ENCODE data around the gene NEDD4. TPM values are rescaled to one million over a fixed set of nuclear protein-coding genes. Genes with fewer than 3 reads are reported as not detected.
"Not testable (repeated sequence)": the region's sequence is repeated elsewhere in the genome, so short reads cannot be mapped to it uniquely, and the experiment has no call there.

NEDD4 gene
- total RNA-seq, 1 donor from 2014 or later: 55.4 TPM

DNA sequence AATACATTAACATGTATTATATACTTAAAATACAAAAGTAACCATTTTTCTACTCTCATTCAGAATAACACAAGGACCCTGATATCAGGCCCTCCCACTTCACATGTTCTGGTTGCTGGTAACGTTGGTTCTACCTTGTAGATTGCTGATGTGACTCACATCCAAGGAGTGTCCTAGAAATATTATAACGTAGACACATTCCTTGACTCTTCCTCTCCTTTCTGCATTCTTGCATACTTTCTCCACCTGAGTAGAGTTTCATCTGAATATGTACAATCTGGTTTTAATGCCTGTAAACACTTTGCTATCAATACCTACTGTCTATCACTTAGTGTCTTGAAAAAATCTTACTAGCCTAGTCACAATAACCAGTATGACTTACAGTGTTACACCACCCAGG lies 35.0 kb upstream of the NEDD4 start:
- no peaks in the 10 kb centered on the region for H3K9me3 ChIP-seq (ENCODE audit: insufficient read depth, low read depth, low read length)
- H3K27ac ChIP-seq (ENCODE audit: low read depth, low read length): no peak overlapping the region
- no peak overlapping the region for H3K4me3 ChIP-seq (ENCODE audit: insufficient read depth, low read depth, low read length)
- TF ChIP-seq, protein P1, sequence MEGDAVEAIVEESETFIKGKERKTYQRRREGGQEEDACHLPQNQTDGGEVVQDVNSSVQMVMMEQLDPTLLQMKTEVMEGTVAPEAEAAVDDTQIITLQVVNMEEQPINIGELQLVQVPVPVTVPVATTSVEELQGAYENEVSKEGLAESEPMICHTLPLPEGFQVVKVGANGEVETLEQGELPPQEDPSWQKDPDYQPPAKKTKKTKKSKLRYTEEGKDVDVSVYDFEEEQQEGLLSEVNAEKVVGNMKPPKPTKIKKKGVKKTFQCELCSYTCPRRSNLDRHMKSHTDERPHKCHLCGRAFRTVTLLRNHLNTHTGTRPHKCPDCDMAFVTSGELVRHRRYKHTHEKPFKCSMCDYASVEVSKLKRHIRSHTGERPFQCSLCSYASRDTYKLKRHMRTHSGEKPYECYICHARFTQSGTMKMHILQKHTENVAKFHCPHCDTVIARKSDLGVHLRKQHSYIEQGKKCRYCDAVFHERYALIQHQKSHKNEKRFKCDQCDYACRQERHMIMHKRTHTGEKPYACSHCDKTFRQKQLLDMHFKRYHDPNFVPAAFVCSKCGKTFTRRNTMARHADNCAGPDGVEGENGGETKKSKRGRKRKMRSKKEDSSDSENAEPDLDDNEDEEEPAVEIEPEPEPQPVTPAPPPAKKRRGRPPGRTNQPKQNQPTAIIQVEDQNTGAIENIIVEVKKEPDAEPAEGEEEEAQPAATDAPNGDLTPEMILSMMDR (IDR thresholded peaks at IDR 0.05; ENCODE audit: insufficient read depth, low read depth, low read length): no peak
- H3K9ac ChIP-seq (ENCODE audit: low read length): no peak overlapping the region
- H3K4me2 ChIP-seq (ENCODE audit: low read length): no peak overlapping the region
- Mint-ChIP-seq H3K27ac (ENCODE audit: unreplicated experiment) (no peak overlapping the region), H3K4me3 (ENCODE audit: unreplicated experiment) (no peak overlapping the region), H3K9me3 (ENCODE audit: unreplicated experiment) (peaks cover 3% of the 10 kb centered on the region), H3K27me3 (ENCODE audit: low read depth, unreplicated experiment) (no peaks in the 10 kb centered on the region), H3K36me3 (ENCODE audit: low read depth, unreplicated experiment) (peaks cover 2% of the 10 kb centered on the region), H3K4me1 (ENCODE audit: low read depth, unreplicated experiment) (peaks cover 3% of the 10 kb centered on the region)
- no peaks in the 10 kb centered on the region for H4K20me1 ChIP-seq (ENCODE audit: insufficient read depth, low read length)
- H2AFZ ChIP-seq (ENCODE audit: low read depth, low read length): no peak overlapping the region
- no peaks in the 10 kb centered on the region for H3K36me3 ChIP-seq (ENCODE audit: insufficient read depth, low read length)
- H3K27me3 ChIP-seq (ENCODE audit: insufficient read depth, low read length): no peaks in the 10 kb centered on the region
- H3K4me1 ChIP-seq (ENCODE audit: insufficient read depth, low read length): no peaks in the 10 kb centered on the region
- H3K79me2 ChIP-seq (ENCODE audit: insufficient read depth, low read length): no peaks in the 10 kb centered on the region
- no peak for FAIRE-seq
- DNase-seq (ENCODE audit: low read depth): no peak

DNA sequence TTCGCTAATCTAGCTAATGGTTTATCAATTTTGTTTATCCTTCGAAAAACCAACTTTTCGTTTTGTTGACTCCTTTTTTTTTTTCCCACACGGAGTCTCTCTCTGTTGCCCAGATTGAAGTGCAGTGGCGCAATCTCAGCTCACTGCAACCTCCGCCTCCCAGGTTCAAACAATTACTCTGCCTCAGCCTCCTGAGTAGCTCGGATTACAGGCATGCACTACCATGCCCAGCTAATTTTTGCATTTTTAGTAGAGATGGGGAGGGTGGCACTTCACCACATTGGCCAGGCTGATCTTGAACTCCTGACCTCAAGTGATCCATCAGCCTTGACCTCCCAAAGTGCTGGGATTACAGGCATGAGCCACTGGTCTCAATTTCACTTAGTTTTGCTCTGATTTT lies 29.7 kb upstream of the NEDD4 start:
- H3K27me3 Mint-ChIP-seq (ENCODE audit: low read depth, unreplicated experiment); H3K27ac ChIP-seq (ENCODE audit: low read depth, low read length); H4K20me1 ChIP-seq (ENCODE audit: insufficient read depth, low read length); H3K36me3 ChIP-seq (ENCODE audit: insufficient read depth, low read length); H2AFZ ChIP-seq (ENCODE audit: low read depth, low read length); DNase-seq (ENCODE audit: low read depth); FAIRE-seq; H3K9me3 ChIP-seq (ENCODE audit: insufficient read depth, low read depth, low read length); H3K4me2 ChIP-seq (ENCODE audit: low read length); H3K27ac Mint-ChIP-seq (ENCODE audit: unreplicated experiment); H3K4me3 ChIP-seq (ENCODE audit: insufficient read depth, low read depth, low read length); H3K27me3 ChIP-seq (ENCODE audit: insufficient read depth, low read length); H3K4me1 Mint-ChIP-seq (ENCODE audit: low read depth, unreplicated experiment); H3K4me3 Mint-ChIP-seq (ENCODE audit: unreplicated experiment); H3K9me3 Mint-ChIP-seq (ENCODE audit: unreplicated experiment); H3K9ac ChIP-seq (ENCODE audit: low read length); H3K36me3 Mint-ChIP-seq (ENCODE audit: low read depth, unreplicated experiment); H3K79me2 ChIP-seq (ENCODE audit: insufficient read depth, low read length); H3K4me1 ChIP-seq (ENCODE audit: insufficient read depth, low read length): not testable (repeated sequence)

DNA sequence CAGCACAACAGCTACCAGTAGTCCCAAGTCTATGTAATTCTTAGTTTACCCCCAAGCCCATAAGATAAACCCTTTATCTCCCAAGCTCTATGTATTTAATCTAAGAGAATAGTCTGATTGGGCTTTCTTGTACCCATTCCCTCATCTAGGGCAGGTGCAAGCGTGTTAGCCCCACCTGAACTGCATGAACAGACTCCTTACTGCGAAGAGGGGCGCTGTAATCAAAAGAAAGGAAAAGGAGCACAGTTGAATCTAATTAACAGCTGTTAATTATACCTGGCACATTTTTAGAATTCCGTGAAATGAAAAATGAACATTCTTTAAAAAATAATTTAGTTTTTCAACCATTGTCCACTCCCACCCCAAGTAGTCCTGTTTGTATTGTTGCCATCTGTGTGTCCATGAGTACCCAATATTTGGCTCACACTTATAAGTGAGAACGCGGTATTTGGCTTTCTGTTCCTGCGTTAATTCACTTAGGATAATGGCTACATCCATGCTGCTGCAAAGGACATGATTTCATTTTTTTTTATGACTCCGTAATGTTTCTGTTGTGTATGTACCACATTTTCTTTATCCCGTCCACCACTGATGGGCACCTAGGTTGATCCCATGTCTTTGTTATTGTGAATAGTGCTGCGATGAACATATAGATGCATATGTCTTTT lies 26.5 kb upstream of the NEDD4 start:
- Mint-ChIP-seq H3K27me3 (ENCODE audit: low read depth, unreplicated experiment) (no peaks in the 10 kb centered on the region), H3K4me3 (ENCODE audit: unreplicated experiment) (no peak overlapping the region), H3K9me3 (ENCODE audit: unreplicated experiment) (peaks cover 7% of the 10 kb centered on the region), H3K27ac (ENCODE audit: unreplicated experiment) (no peak overlapping the region), H3K4me1 (ENCODE audit: low read depth, unreplicated experiment) (peaks cover 8% of the 10 kb centered on the region), H3K36me3 (ENCODE audit: low read depth, unreplicated experiment) (peaks cover under 1% of the 10 kb centered on the region)
- FAIRE-seq: no peak
- Histone ChIP-seq H3K27ac (ENCODE audit: low read depth, low read length) (no peak overlapping the region), H3K27me3 (ENCODE audit: insufficient read depth, low read length) (no peaks in the 10 kb centered on the region), H3K9ac (ENCODE audit: low read length) (no peak overlapping the region), H3K4me3 (ENCODE audit: insufficient read depth, low read depth, low read length) (no peak overlapping the region), H3K4me2 (ENCODE audit: low read length) (peak overlapping the region; percentile 41), H2AFZ (ENCODE audit: low read depth, low read length) (no peak overlapping the region), H3K9me3 (ENCODE audit: insufficient read depth, low read depth, low read length) (no peaks in the 10 kb centered on the region), H4K20me1 (ENCODE audit: insufficient read depth, low read length) (no peaks in the 10 kb centered on the region), H3K4me1 (ENCODE audit: insufficient read depth, low read length) (no peaks in the 10 kb centered on the region), H3K36me3 (ENCODE audit: insufficient read depth, low read length) (no peaks in the 10 kb centered on the region), H3K79me2 (ENCODE audit: insufficient read depth, low read length) (no peaks in the 10 kb centered on the region)
- DNase-seq (ENCODE audit: low read depth): no peak
- TF ChIP-seq EZH2 (IDR thresholded peaks at IDR 0.05; ENCODE audit: insufficient read depth, low read length): no peak
- TF ChIP-seq, protein P1 (IDR thresholded peaks at IDR 0.05; ENCODE audit: insufficient read depth, low read depth, low read length): no peak

All from astrocyte (in vitro differentiated cells and primary cell).